GM19372 (cell line): ENCODE data around the gene LDB2.

Source experiments
- ATAC-seq: cut with Tn5 transposase; IDR thresholded peaks from one replicate; pipeline ENCODE4 v1.9.1; 2021; ENCODE audit warnings: mild to moderate bottlenecking, low read depth, moderate library complexity; ENCODE audit not compliant: unreplicated experiment

The LDB2 gene

DNA sequence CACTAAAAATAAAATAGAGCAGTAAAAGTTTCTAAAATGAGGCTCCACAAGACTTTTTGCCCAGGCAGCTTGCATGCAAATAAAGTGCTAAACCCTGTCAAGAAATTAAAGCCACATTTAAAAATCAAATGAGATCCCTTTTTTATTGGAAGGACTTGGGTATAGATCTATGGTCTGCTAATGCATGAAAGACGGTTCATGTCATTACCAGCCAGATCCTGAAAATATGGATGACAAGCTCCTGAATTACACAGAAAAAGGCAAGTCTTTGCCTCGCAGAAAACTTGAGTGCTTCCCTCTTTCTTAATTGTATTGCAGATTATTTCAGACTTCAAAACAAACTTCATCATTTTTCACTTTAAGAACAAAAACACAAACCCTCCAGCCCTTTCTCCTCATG lies 169.6 kb downstream of the LDB2 start:
- ATAC-seq = no peak

DNA sequence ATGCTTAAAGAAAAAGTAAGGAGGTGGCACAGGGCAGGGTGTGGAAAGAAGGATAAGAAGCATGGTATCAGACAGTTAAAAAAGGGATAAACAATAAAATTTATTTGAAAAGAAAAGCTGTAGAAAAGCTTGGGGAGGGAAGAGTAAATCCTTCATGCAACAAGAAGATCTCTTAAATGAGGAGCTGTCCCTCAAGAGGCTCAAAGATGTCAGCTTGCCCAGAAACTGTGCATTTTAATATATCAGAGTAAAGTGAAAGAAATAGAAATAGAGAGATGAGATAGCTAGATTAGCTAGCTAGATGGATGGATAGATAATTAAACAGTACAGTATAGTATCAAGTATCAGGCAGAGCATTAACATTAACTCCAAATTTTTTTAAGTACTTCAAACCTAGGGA lies 170.3 kb downstream of the LDB2 start:
- no peak for ATAC-seq

DNA sequence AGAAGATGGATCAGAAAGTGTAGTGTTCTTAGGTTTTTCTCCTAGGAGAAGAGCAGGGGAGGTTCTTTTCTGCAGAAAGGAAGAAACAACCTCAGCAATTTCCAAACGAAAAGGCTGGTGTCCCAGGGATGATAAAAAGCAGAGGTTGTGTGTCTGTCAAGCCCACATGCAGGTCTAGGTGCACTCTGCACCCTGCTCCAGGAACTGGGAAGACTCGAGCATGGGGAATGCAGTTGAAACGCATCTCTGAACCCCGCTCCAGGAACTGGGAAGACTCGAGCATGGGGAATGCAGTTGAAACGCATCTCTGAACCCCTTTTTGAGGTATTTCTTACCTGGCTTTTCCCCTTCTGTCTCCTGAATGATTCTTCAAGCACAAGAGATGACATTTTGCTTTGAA lies 171.2 kb downstream of the LDB2 start:
- ATAC-seq = no peak

DNA sequence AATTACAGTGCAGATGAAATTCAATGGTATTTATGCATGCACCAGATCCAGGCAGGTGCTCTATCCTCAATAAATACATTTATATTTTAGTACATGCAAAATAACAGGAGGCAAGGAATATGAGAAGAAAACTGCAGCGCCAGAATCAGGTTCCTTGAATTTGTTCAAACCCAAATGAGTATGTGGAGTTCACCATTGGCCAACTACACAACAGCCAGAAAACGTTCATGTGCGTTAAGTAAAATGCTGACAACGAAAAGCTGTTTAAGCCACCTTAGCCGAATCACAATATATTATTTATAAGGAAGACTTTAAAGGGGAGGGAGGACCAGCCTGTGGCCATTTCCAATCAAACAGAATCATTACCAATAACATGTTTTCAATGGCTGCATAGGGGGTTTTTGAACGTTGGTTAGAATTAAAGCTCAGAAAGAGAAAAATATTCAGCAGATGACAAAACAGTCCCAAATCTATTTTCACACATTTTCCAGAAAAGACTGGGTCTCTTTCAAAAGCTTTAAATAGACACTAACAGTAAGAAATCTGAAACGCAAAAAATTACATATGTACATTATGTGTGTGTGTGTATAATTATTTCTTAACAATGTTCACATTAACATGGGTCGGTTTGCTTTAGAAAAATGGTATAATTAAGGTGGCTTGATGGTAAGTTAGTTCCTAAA lies 171.9 kb downstream of the LDB2 start:
- ATAC-seq = no peak

DNA sequence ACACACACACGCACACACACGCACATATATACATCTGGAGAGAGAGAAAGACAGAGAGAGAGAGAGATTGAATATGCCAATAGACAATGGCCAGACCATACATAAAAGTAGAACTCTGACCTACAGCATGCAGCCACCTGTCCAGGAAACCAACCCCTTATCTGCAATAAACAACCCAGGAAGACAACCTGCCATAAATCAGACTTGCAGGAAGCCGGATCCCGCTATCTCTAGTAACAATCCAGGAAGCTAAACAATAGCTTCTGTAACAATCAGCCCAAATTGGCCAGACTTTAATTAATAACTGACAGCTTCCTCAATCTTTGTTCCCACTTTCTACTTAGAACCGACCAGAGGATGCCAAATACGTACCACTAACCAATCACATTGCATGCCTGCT lies 173.2 kb downstream of the LDB2 start:
- ATAC-seq = no peak

DNA sequence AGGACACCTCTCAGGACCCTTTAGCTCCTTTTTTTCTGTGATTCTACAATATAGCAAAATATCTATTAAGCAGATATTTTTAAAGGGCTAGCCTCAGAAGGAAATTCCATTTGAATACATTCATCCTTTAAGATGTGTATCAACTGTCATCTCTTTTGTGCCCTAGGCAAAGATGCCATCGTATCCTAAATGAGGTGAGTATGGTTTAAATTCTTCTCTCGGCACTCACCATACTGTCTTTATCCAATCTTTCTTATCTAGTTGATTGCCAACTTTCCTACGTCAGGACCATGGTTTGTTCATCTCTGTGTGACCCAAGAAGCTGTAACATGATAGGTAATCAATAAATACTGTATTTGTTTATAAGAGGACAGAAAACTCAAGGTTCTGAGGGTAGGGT lies 176.0 kb downstream of the LDB2 start:
- ATAC-seq = no peak

DNA sequence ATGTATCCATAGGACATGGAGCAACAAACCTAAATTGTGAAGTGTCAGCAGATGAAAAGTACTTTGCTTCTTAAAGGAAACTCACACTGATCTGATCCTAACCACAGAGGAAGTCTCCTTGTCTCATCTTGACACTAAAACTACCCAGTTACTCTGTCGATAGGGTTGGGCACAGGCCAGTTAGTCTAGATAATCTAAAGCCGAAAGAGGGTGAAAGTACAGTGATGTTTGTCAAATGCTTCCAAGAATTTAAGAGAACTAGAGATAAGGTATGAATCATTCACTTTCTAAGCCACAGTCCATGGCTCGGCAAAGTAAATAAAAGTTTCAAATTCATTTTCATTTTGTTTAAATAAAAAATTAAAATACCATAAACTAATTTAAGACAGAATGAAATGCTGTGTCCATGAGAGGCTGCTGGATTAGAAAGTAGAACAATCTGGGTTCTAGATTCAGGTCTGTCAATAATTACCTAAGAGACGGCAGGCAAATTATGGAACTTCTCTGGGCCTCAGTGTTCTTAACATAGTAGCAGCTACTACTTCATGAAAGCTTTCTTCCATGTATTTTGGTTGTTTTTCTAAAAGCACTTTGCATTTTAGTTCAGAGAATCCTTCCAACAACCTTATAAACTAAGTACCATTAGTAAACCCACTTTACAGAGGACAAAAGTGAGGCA lies 176.7 kb downstream of the LDB2 start:
- ATAC-seq = no peak

DNA sequence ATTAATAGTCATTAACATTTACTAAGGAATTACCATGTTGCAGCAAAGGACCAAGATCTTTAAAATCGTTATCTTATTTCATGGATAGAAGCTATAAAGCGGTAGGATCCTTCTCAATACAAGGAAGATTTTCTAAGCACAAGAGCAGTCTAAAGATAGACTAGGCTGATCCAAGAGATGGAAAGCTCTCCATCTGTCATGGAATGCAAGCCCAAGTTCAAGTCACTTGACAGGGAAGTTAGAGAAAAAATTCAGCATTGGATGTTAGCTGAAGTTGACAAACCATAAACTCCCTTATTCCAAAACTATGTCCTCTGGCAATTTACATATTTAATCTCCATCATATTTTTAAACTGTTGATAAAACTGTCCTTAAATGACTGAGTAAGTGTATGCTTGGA lies 177.7 kb downstream of the LDB2 start:
- no peak for ATAC-seq

DNA sequence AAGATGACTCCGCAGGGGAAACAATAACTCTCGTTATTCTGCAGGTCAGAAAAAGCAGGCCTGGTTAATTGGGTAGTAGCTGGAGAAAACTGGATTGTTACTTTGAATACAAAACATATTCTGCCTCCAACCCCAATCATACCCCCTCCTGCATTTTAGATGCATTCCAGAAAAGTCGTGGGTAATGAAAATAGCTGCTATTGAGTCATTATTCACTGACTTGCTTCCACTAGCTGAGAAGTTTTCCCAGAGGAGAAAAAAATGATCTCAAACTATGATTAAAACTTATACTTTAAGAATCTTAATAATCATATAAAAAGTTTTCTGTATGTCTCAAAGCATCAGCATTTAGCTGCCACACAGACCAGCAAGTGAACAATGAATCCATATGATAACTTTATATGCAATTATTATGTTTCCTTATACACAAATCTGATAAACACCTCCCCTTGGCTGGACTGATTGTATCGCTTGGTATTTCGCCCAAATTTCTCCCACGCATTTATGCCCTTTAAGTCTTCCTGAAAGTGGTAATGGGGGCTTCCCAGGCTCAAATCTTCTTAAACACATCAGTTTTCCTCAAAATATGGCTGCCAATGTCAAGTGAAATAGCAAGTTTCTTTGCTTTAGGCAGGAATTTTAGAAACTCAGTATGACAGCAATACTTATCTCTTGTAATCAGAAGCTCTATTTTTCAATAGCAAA lies 181.0 kb downstream of the LDB2 start:
- ATAC-seq = no peak

DNA sequence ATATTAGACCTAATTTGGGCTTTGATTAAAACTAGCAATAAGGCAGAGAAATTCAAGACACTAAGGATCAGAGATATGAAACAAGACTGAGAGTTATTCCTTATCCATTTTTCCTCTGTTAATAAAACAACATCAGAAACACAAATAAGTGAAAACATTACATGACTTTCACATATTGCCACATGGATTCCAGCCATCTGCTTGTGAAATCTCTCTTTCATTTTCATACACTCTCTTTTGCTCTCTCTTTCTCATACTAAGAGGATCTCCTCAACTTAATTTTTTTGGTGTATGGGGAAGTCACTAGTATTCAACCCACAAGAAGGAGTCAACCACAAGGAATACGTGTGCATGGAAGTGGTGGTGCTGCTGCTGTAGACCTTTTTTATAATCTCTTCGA lies 183.0 kb downstream of the LDB2 start:
- ATAC-seq = no peak

DNA sequence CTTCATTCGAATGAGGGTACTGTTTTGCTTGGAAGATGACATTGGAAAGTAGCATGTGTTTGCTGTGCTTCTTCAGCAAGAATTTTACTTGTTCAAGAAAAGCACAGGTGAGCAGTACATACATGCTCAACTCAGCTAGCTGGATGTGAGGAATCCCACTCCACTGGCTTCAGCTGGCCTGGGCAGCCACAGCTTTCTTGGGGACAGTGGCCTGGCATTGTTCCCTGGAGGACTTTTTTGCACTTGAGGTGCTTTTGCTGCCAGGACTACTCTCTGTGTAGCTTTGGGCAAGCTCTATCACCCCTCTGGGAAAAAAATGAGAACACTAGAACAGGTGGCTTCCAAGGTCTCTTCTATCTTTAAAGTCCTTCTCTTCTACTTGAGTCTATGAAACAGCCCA lies 184.3 kb downstream of the LDB2 start:
- ATAC-seq = no peak

DNA sequence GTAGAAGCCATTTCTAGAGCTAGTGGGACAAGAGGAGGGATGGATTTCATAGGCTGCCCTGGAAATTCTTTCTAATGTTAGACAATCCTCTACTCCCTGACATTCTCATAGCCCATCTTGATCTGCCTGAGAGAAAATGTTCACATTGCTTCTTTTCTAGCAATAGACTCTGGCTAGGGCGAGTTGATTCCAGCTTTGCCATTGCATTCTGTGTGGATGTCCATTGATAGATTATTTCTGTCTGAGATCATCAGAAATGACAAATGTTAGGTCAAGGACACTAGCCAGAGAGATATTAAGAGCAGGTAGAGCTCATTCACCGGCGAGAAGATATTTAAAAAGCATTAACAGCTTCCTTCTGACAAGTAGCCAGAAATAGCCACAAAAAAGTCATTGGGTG lies 184.7 kb downstream of the LDB2 start:
- no peak for ATAC-seq

DNA sequence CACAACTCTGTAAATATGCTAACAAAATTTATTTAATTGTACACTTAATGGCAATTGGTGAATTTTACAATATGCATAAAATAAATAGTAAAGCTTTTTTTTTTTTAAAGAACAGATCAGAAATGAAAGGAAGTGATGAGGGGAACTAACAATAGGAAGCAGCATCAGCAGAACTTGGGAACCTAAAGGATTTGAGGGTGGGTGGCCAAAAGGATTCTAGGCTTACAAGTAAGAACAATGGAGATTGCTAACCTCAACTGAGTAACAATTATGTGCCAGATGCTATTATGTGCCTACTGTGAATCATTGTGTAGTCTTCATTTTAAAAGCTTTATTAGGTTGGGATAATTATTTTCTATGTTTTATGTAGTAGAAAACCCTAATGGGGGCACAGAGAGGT lies 185.2 kb downstream of the LDB2 start:
- ATAC-seq = no peak

DNA sequence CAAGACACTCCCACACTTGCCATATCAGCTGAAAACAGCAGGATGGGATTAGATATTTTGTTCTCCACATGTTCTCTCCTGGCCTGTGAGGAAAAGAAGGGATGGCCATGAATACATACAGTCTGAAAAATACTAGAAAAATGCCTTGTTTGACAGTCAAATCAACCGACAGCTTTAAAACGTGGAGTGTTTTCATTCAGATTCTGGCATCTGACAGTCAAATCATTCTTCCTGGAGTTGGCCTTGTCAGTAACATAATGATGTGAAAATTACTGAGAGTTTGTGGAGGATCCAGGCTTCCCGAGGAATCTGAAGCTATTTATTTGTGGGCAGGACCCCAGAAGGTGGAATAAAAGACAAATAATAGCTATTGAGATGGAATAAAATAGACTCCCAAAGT lies 188.2 kb downstream of the LDB2 start:
- ATAC-seq = no peak

DNA sequence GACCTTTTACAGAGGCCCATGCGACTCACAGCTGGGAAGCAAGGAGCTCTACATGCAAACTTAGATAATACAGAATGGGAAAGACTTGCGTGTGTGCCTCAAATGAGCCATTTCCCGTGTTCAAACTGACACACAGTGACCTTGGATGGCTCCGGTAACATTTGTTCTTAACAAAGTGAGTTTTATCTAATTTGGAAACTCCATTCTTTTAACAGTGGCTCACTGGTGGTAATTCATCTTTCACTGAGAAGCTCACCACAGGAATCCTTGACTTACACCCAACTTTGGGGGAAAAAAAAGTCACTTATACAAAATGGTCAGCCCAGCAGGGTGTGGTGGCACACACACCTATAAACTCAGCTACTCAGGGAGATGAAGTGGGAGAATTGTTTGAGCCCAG lies 190.6 kb downstream of the LDB2 start:
- no peak for ATAC-seq

DNA sequence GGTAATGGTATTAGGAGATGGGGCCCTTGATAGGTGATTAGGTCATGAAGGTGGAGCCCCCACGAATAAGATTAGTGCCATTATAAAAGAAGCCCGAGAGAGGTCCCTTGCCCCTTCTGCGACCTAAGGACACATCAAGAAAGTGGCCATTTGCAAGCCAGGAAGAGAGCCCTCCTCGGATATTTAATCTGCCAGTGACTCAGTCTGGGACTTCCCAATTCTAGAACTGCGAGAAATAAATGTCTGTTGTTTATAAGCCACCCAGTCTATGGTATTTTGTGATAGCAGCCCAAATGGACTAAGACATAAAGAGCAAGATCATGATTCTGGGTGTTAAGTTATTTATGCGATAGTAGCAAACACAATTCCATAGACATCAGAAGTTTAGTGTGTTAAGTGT lies 192.2 kb downstream of the LDB2 start:
- ATAC-seq = no peak

DNA sequence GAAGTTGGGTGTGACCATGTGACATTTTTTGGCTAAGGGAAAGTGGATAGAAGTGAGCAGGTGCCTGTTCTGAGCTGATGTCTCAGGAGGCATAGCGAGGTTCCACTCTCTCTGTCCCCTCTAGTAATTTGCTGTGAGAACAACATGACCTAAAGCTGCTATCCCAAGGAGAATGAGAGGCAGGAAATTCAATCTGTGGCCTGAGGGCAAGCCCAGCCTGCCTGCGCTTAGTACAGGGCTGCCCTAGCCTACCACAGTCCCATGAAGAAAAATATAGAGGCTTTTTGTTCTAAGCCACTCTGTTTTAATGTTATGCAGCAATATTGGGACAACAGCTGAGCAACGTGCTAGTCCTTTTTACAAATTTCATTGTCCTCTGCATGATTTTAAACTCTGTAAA lies 193.1 kb downstream of the LDB2 start:
- ATAC-seq = no peak

DNA sequence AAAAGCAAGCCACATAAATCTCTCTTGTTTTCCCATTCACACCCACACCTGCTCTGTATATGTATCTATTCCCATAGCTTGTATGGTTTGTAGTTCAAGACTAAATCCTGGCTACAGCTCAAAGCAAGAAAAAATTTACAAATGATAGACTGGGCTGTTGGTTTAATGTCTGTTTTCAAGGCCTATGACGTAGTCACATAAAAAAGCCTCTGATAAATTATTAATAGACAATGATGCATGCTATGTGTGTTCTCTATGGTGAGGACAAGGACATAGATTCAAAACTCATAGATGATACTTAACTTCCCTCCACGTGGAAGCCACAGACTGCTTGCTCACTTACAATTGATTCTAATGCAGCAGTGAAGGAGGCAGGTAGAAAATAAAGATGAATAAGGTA lies 194.0 kb downstream of the LDB2 start:
- no peak for ATAC-seq

DNA sequence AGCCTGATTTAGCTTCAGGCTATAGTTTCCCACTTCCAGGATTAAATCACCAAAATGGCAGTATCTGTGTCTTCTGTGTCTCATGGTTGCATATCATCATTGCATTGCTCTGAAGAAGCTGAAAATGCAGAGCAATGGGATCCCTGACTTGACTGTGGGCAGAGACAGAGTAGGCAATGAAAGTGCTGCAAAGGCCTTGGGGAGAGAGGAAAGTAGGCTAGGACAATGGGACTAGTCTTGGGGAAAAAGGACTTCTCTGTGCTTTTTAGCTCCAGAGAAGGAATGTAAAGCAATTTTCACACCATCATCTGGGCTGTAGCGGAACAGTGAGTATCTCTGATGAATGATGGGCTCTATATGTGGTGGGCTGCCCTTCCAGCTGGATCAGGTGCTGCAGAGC lies 202.5 kb downstream of the LDB2 start:
- ATAC-seq = no peak

DNA sequence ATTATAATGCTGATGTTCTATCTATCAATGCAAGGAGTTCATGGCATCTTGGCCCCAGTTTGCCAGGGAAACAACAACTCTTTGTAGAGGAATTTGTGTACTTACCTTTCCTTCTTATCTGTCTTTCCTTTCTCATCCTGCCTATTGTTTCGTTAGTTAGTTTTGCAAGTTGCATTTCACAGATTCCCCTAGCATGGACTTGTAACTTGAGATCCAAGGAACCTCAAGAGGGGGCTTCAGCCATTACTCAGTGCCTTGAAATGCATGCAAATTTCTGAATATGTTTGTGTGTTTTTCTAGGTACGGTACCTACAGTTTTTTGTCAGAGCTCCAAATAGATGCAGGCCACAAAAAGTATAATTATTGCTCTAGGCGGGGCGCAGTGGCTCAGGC lies 203.6 kb downstream of the LDB2 start:
- ATAC-seq = no peak

DNA sequence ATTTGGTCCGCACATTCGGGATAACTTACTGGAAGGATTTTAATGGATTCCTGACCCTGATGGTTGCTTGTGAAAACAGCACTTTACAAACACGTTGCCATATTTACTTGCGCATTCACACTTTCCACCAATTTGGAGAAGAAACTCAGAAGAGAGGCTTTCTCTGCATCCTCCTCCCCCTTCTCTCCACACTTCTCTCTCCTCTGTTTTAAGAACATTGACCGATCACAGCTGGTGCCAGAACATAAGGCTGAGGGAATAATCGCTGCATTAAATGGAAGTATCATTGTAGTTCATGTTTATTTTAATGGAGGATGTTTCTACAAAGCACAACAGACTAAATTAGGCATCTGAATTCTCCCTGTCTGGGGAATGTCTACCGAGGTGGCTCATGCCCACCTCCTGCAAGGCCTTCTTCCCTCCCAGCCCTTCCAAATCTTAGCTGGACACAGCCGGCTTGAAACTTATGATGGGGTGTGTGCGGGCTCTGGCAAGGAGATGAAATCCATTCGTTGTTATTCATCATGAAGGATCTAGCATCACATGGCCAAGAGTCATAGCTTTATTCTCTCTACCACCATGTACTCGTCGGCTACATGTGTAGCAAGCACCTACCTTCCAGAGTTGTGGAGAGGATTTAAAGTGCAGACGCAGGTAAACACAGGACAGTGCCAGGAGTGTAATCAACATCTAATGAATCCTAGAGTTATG lies 204.1 kb downstream of the LDB2 start:
- ATAC-seq = no peak
